PC-3 (cell line): ENCODE results near the gene ACSBG1. TPM values are rescaled to one million over a fixed set of nuclear protein-coding genes. Genes with fewer than 3 reads are reported as not detected.

Experiments used
- ATAC-seq: fragments of 200-7000 bp; cut with Tn5 transposase; 2 replicates; pipeline ENCODE4 v1.9.1; 2020; ENCODE audit warnings: mild to moderate bottlenecking, moderate library complexity
- BruUV-seq: library from RNA; stranded (reverse); fragments of 400-500 nt; replicated peaks from 2 replicates; lab custom pipeline; 2021; lab: Mats Ljungman, UMichigan
- CTCF ChIA-PET: fragments of 300-600 bp; sonication (Branson Sonifier 250); formaldehyde crosslinking; loops from one replicate; lab custom pipeline; 2022; ENCODE audit warnings: antibody characterized with exemption; lab: Charles Lee
- POLR2A ChIA-PET: fragments of 300-600 bp; sonication (Branson Sonifier 250); formaldehyde crosslinking; loops from one replicate; lab custom pipeline; 2022; ENCODE audit warnings: antibody characterized with exemption; ENCODE audit not compliant: unreplicated experiment; lab: Charles Lee
- DNase-seq: peaks from one replicate; pipeline ENCODE4 v3.0.0-alpha.2; 2015
- H2AFZ ChIP-seq: fragments of 300-600 bp; sonication (generic); 2 replicates; pipeline ENCODE4 v1.6.0; 2016; ENCODE audit warnings: antibody characterized with exemption, low read length
- H3F3A ChIP-seq: fragments of 300-600 bp; sonication (generic); one replicate; pipeline ENCODE4 v1.6.0; 2017; ENCODE audit warnings: antibody characterized with exemption, low read length, control low read depth, mild to moderate bottlenecking; ENCODE audit not compliant: unreplicated experiment
- H3K27ac ChIP-seq: fragments of 300-600 bp; sonication (generic); 2 replicates; pipeline ENCODE4 v1.5.1; 2016; ENCODE audit warnings: mild to moderate bottlenecking, low read length
- H3K27me3 ChIP-seq: fragments of 300-600 bp; sonication (generic); 2 replicates; pipeline ENCODE4 v1.6.1; 2016; ENCODE audit warnings: low read length, mixed read lengths
- H3K36me3 ChIP-seq: fragments of 300-600 bp; sonication (generic); 2 replicates; pipeline ENCODE4 v1.6.1; 2016; ENCODE audit warnings: low read depth, mixed run types, low read length, mixed read lengths
- H3K4me1 ChIP-seq: fragments of 300-600 bp; sonication (generic); 2 replicates; pipeline ENCODE4 v1.5.1; 2016; ENCODE audit warnings: low read length; ENCODE audit not compliant: insufficient read depth
- H3K4me2 ChIP-seq: fragments of 300-600 bp; sonication (generic); 2 replicates; pipeline ENCODE4 v1.6.0; 2016; ENCODE audit warnings: low read length
- H3K4me3 ChIP-seq: fragments of 300-600 bp; sonication (generic); 2 replicates; pipeline ENCODE4 v1.5.1; 2016; ENCODE audit warnings: mild to moderate bottlenecking, low read length, mixed read lengths
- H3K79me2 ChIP-seq: fragments of 300-600 bp; sonication (generic); 2 replicates; pipeline ENCODE4 v1.6.1; 2017; ENCODE audit warnings: low read length, mixed read lengths
- H3K9ac ChIP-seq: fragments of 300-600 bp; sonication (generic); 2 replicates; pipeline ENCODE4 v1.6.0; 2016; ENCODE audit warnings: mild to moderate bottlenecking, low read length
- H3K9me2 ChIP-seq: fragments of 300-600 bp; sonication (generic); replicated peaks from 2 replicates; pipeline ENCODE4 v1.6.1; 2016; ENCODE audit warnings: mixed run types, low read length, mixed read lengths
- H3K9me3 ChIP-seq: fragments of 300-600 bp; sonication (generic); 2 replicates; pipeline ENCODE4 v1.6.1; 2016; ENCODE audit warnings: low read length, mixed read lengths
- H4K20me1 ChIP-seq: fragments of 300-600 bp; sonication (generic); 2 replicates; pipeline ENCODE4 v1.6.1; 2016; ENCODE audit warnings: low read length, mixed read lengths
- CTCF ChIP-seq: fragments of 300-600 bp; sonication (generic); conservative IDR thresholded peaks from 2 replicates; pipeline ENCODE4 v1.5.1; 2017; ENCODE audit warnings: antibody characterized with exemption, low read depth, mild to moderate bottlenecking, low read length
- EZH2 ChIP-seq: fragments of 300-600 bp; sonication (generic); IDR thresholded peaks from one replicate; pipeline ENCODE4 v1.6.1; 2017; ENCODE audit warnings: antibody characterized with exemption, mild to moderate bottlenecking, low read length; ENCODE audit not compliant: unreplicated experiment
- EZH2phosphoT487 ChIP-seq: fragments of 300-600 bp; sonication (generic); IDR thresholded peaks from 2 replicates; pipeline ENCODE4 v1.6.1; 2018; ENCODE audit warnings: mild to moderate bottlenecking, antibody characterized with exemption, low read length, borderline replicate concordance
- intact Hi-C: fragments of 100-400 bp; cut with micrococcal nuclease; formaldehyde crosslinking; loops from 2 replicates; pipeline ENCODE4 v1.9.0; 2023
- total RNA-seq: library from RNA; depleted of rRNA; stranded (reverse); fragments of >200 nt; gene quantifications from 2 replicates; pipeline ENCODE4 v1.2.3, GENCODE V29; 2014

Gene ACSBG1
- total RNA-seq, 1 experiment from 2014 or later: 0.36 TPM

GRCh38 chr15:78192826-78193594 is 41.4 kb downstream of the ACSBG1 start:
- H3K4me1 ChIP-seq: no peaks in the 10 kb centered on the region
- H3K27me3 ChIP-seq: no peaks in the 10 kb centered on the region
- H4K20me1 ChIP-seq: no peaks in the 10 kb centered on the region
- intact Hi-C loops: no loop called here
- H3K79me2 ChIP-seq: no peaks in the 10 kb centered on the region
- DNase-seq: no peak
- BruUV-seq: no TSS peak
- H3K9ac ChIP-seq: no peak overlapping the region
- H3K36me3 ChIP-seq: no peaks in the 10 kb centered on the region
- no peak overlapping the region for H3K4me2 ChIP-seq
- ATAC-seq: no peak
- no peak overlapping the region for H2AFZ ChIP-seq
- no peak overlapping the region for H3K27ac ChIP-seq
- TF ChIP-seq EZH2: no peak
- TF ChIP-seq CTCF: no peak
- TF ChIP-seq EZH2phosphoT487: no peak
- no peaks in the 10 kb centered on the region for H3K9me2 ChIP-seq
- POLR2A ChIA-PET: no interaction called here
- H3F3A ChIP-seq: no peaks in the 10 kb centered on the region
- CTCF ChIA-PET: no interaction called here
- no peak overlapping the region for H3K4me3 ChIP-seq
- no peaks in the 10 kb centered on the region for H3K9me3 ChIP-seq

GRCh38 chr15:78182821-78183220 is 51.5 kb downstream of the ACSBG1 start:
- CTCF ChIA-PET: no interaction called here
- H3K27me3 ChIP-seq: no peaks in the 10 kb centered on the region
- no peaks in the 10 kb centered on the region for H3F3A ChIP-seq
- no peaks in the 10 kb centered on the region for H3K9me2 ChIP-seq
- no peaks in the 10 kb centered on the region for H3K4me1 ChIP-seq
- DNase-seq (no peak), ATAC-seq (no peak)
- H3K9me3 ChIP-seq: no peaks in the 10 kb centered on the region
- H3K36me3 ChIP-seq: no peaks in the 10 kb centered on the region
- no peak overlapping the region for H3K27ac ChIP-seq
- intact Hi-C loops: no loop called here
- no peak overlapping the region for H3K4me2 ChIP-seq
- no peak overlapping the region for H3K9ac ChIP-seq
- no peak overlapping the region for H3K4me3 ChIP-seq
- no peak overlapping the region for H2AFZ ChIP-seq
- no peaks in the 10 kb centered on the region for H3K79me2 ChIP-seq
- POLR2A ChIA-PET: no interaction called here
- no TSS peak for BruUV-seq
- no peaks in the 10 kb centered on the region for H4K20me1 ChIP-seq
- TF ChIP-seq CTCF (no peak), EZH2 (no peak), EZH2phosphoT487 (no peak)

GRCh38 chr15:78182336-78182700 is 52.0 kb downstream of the ACSBG1 start:
- TF ChIP-seq CTCF (no peak), EZH2 (no peak), EZH2phosphoT487 (no peak)
- Histone ChIP-seq H3K4me2 (no peak overlapping the region), H3K9me3 (no peaks in the 10 kb centered on the region), H3K4me3 (no peak overlapping the region), H3K4me1 (no peaks in the 10 kb centered on the region), H3K36me3 (no peaks in the 10 kb centered on the region), H3K9ac (no peak overlapping the region), H3K9me2 (no peaks in the 10 kb centered on the region), H3F3A (no peaks in the 10 kb centered on the region), H3K79me2 (no peaks in the 10 kb centered on the region), H3K27ac (no peak overlapping the region), H4K20me1 (no peaks in the 10 kb centered on the region), H3K27me3 (no peaks in the 10 kb centered on the region), H2AFZ (no peak overlapping the region)
- POLR2A ChIA-PET: no interaction called here
- CTCF ChIA-PET: no interaction called here
- no peak for DNase-seq
- intact Hi-C loops: no loop called here
- no TSS peak for BruUV-seq
- no peak for ATAC-seq
